NCI-H526 treated with DMSO at 0.1 percent for 48 hours (cell line): ENCODE measurements around the gene OPCML.
A peak's percentile ranks its signal among the peaks of the same experiment; 100 is the strongest.

Source experiments
- DNase-seq: peaks from one replicate; lab custom pipeline; 2025; lab: John Stamatoyannopoulos, UW

The OPCML gene

DNA sequence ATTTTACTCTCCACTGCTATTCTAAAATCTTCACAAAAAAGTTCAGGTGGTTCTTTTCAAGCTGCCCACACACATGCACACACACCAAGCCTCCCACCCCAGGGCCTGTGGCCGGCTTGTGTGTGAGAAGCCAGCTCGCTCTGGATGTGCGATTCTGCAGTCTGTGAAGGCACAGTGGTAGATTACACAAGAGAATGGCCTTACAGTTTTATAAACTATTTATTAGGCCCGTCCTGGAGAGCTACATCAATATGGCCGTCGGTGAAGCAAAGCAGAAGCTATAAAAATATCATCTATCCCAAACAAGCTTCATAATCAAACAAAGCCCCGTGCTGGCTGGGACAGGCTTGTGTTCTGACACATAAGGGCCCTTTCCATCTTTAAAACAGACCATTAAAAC lies 240.5 kb downstream of the OPCML start:
- no peak for DNase-seq

DNA sequence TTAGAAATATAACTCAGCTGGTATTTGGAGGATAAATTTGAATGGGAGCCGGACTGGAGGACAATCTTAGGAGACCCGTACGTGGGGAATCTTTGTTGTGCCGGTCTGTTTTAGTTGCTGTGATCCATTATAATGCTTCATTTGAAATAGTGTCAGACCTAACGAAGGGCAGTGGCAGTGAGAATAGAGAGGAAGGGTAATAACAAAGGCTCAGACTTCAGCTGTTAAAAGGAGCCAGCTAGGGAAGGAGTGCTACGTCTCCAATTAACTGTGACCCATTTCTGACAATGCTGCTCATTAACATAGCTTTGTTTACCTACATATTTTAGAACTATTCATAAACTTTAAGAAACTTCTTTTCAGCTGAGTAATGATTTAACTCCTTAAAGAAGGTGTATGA lies 246.9 kb downstream of the OPCML start:
- DNase-seq, result no peak

DNA sequence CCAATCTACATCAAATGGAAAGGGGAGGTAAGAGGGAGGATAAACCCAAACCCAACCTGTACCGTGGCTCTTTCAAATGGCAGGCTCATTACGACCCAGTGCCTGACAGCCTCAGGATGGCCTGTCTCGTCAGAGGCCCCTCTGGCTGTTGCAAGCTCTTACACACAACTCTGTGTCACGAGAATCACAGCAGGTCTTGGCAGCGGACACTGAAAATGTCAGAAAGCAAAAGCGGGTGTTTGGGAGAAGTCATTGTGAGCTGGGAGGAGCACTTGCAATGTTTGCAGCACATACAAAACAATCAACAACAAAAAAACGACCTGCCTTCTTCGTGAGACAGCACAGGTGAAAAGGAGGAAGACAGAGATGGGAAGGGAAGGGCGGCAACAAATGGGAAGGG lies 248.1 kb downstream of the OPCML start:
- no peak for DNase-seq

DNA sequence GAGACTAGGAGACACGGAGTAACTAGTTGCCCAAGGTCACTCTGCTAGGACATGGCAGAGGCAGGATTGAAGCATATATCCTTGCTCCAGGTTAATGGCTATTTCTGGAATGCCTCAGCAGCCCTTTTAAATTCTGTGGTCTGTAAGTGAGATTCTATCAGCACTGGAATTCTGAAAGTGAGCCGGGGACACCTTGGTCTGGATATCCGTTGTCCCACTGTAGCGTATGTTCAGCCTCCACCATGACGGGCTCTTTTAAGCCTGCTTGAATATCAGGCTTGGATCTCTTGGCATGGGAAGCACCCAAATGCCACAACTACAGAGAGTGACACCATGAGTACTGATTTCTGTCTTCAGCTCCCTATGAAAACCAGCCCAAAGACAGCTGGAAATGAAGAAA lies 254.4 kb downstream of the OPCML start:
- no peak for DNase-seq

DNA sequence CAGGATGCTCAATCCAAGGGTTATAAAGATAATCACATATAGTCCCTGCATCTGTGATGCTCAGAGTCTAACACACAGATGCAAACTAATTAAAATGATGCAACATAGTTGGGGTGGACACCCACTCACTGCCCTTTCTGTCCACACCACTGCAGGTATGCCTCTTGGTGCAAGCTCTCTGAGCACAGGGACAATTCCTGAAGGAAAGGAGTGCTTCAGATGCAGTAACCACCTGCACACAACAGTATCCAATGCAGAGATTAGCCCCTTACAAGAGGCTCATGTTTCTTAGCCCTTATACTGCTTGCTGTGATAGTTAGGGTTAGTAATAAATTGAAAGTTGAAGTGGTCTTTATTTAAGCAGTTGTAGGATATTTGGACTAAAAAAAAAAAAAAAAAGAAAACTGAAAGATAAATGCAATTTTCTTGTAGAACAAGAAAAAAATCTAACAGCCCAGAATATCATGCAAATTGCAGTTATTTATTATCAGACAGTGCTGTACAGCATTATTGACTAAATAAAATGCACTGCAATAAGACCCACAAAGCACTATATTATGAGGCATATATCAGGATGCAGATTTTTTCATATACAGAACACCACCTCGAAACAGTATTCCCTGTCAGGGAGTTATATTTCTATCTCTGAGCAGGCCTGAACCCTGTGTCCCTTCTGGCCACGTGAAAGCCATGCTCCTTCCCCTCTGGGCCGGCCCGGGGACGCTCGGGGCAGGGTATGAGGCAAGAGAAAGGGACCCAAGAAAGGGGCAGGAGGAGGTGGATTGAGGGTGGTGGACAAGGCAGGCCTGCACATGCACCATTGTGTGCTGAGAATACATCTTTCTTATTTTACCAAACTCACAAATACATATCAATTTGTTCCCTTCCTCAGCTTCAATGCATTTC lies 260.2 kb downstream of the OPCML start:
- DNase-seq, result no peak

DNA sequence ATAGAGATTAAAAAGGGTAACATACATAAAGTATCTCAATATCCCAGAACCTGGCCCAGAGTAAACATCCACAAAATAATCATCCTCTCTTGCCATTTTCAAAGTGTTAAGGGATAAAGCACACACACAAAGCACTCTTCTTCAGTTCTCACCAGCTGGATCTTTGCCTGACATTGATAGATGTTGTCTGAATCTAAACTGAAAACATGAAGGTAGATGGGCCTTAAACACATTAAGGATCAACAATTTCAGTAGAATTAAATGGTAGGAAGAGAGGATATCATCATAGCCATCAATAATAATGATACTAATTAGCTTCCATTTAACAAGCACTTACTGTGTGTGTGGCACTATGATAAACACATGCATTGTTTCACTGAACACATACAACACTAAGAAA lies 261.1 kb downstream of the OPCML start:
- DNase-seq, result no peak

DNA sequence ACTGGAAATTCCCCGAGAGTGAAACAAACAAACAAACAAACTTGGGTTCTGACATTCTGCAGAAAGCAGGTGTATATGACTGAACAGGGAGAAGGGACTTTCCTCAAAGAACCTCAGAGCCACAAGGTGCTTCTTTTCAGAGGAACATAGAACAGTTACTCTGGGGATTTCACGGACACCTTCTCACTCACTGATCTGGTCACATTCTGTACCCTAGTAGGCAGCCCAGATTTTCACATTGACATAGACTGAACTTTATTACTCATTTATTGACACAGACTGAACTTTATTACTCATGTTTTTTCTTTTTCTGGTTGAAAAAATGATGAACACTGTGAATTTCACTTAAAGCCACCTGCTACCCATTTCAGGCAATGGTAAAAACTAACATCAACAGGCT lies 263.0 kb downstream of the OPCML start:
- DNase-seq, result no peak

DNA sequence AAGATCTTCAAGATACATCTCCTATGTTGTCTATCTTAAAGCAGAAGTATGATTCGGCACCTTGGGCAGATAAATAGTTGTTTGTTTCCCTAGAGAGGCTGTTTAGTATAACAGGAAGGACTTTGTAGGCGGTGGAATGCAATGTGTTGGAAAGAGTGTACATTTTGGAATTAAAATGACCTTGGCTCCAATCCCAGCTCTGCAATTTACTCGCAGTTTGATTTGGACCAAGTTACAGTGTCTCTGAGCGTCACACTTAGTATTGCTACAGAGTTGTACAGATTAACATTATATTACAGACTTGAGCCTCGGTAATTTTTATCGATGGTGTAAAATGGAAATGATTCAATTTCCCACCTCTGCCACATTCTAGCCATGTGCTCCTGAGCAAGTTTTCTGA lies 265.3 kb downstream of the OPCML start:
- no peak for DNase-seq

DNA sequence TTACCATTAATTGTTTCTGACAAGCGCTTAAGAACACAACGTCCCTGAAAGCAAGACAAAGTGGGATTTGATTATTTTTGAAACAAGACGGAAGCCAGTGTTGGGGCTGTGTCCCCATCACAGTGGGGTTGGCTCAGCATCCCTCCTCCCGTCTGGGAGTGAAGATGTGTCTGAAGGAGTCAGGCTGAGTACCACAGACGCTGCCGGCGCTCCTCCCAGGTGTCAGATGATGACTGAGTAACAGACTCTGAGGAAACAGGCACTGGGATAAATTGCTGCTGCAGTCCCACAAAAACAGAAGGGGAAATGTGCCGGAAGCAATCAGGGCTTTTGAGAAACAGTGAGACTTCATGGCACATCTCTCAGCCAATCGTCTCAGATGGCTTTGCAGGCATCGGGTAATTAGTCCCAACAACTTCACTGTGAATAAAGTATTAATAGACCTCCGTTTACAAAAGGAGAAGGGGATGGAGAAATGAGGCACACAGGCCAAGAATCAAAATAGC lies 266.7 kb downstream of the OPCML start:
- no peak for DNase-seq

DNA sequence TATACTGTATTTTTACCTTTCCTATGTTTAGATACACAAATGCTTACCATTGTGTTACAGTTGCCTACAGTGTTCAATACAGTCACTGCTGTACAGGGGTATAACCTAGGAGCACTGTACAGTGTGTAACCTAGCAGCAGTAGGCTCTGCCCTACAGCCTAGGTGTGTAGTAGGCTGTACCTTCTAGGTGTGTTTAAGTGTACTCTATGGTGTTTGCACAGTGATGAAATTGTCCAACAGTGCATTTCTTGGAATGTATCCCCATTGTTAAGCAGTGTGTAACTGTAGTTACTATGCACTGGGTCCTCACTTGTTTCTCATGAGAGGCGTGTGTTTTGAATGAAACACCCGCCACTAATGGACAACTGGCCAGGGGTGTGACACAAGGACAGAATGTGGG lies 269.0 kb downstream of the OPCML start:
- no peak for DNase-seq

DNA sequence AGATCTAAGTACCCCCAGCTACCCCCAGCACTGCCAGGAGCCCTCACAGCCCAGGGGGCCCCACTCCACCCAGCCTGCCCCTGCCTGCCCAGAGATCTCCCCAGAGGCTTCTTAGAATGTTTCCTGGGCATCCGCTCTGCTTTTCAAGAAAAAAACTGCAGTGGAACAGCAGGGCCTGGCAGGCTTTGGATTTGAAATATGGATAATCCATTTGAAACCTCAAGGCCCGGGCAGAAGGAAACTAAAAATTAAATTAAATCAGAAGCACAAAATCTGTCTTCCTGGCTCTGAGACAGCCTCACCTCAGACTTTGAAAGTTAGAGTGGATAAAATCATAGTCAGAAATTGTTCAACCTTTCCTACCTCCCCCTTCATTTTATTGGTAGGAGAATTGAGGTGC lies 273.6 kb downstream of the OPCML start:
- no peak for DNase-seq

DNA sequence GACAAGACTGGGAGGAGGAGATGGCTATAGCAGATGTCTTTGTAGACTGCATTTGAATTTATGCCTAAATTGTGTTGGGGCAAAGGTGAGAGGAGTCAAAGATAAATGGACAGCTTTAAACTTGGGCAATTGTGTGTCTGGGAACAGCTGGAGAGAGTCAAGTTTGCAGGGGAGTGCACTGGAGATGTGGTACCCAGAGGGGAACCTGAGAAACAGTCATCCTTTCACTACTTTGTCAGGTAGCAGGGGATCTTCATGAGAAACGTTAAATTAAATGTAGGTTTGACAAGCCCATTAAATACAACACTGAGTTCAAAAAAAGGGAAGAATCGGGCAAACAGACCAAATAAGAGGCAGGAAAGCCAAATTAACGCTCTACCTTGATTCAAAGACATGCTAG lies 277.7 kb downstream of the OPCML start:
- no peak for DNase-seq

DNA sequence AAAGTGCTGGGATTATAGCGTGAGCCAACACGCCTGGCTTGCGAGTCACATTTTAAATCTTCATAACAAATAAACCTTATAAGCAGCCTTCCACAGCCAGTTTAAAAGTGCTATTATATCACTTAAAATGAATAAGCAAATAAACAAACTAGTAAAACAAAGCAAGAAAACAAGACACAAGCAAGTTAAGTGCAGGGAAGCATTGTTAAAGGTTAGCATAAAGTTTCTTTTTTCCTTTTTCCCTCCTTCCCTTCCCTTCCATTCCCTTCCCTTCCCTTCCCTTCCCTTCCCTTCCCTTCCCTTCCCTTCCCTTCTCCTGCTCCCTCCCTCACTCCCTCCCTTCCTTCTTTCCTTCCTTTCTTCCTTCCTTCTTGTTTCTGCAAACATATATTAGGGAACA lies 278.7 kb downstream of the OPCML start:
- no peak for DNase-seq

DNA sequence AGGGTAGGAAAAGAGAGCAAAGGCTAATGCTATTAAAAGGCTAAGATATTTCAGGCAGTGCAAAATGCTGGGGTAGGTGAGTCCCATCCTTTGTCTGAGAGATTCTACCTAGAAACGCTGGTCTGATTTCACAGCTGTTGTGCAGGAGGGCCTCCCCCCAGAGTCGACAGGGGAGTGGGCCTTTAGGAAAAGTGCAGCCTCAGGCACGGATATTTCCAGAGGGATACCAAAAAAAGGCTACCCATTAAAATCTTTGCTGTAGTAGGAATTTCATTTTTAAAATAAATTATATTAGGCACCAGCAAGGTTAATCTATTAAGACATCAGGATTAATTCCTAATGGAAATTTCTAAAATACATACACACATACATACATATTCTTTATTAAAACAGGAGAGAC lies 280.5 kb downstream of the OPCML start:
- no peak for DNase-seq

DNA sequence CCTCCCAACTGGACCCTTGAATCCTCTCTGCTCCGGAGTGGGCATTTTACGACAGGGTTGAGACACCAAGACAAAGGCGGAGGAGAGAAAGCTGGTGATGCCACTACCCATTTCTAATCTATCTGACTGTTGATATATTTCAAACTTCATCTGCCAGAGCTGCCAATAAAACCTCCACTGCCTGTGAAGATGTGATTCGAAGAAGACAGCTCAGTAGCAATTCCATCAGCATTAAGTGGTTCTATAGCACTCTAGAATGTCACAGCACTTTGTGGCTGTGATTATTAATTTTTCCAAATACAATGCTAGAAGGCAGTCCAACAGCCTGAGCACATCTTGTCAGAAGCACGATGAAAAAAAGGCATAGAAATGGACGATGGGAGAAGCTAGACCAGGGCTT lies 282.8 kb downstream of the OPCML start:
- no peak for DNase-seq

DNA sequence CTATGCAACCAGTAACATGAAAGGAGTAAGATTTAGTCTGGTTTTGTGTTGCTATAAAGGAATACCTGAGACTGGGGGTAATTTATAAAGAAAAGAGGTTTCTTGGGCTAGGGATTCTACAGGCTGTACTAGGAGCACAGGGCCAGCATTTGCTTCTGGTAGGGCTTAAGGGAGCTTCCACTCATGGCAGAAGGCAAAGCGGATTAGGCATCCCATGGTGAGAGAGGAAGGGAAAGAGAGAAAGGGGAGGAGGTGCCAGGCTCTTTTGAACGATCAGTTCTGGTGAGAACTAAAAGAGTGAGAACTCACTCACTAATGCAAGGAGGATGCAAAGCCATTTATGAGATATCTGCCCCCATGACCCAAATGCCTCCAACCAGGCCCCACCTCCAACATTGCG lies 283.2 kb downstream of the OPCML start:
- no peak for DNase-seq

DNA sequence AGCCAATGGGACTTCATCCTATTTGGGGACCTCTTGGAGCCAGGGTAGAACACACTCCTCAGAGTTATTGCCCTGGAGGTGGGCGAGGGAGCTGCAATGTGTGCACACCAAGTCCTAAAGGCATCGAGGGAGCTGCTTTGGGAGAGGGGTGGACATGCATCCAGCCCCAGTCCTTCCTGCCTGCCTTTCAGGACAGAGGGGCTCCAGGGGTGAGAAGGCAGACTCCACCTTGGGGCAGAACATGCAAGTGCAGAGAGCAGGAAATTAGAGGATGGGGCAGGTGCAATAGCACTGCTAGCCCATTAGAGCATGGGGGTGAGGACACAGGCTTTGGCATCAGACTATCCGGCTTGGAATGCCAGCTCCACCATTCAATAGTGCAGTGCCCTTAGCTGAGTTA lies 288.5 kb downstream of the OPCML start:
- no peak for DNase-seq

DNA sequence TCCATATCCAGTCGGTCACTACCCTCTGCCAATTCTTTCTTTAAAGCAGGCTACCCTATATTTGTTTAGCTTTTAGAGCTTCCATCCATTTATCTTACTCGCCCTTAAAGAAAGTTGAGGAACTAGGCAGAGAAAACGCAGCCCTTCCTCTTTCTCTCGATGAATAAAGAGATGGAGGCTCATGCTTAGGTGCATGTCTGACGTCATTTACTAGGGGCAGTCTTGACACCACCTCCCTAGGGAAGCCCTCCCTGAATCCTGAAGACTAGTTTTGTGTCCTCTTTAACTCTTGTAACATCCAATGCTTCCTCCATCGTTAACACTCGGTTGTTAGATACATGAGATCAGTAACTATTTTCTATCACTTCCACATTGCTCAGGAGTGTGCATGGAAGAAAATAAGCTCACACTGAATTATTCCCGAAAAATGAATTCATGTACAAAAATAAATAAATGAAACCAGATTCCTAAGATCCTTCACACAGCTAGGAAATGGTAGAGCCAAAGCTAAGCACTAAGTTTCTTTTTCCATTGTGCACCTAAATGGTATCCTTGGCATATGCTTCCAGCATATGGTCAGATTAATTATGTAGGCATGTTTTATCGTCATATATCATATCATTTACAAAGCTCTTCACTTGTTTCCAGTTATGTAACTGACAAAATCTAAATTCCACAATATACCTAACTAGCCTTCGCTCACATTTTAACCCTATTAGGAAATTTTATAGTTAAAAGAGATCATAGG lies 291.2 kb downstream of the OPCML start:
- no peak for DNase-seq

DNA sequence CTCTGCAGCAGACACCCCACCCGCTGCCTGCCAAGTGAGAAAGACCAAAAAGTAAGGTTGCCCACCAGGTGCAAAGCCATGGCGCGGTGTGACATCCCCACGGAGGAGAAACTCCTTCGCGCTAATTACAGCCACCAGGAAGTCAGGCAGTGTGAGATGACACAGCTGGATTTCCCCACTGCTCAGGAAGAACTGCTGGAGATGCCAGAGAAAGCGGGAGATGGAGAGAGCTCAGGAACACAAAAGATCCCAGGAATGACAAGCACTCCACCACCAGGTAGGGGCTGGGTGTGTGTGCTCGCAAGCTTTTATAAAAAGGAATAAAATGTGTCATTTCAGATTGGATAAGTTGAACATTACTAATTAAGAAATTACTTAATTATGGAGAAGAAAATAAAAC lies 292.7 kb downstream of the OPCML start:
- no peak for DNase-seq

DNA sequence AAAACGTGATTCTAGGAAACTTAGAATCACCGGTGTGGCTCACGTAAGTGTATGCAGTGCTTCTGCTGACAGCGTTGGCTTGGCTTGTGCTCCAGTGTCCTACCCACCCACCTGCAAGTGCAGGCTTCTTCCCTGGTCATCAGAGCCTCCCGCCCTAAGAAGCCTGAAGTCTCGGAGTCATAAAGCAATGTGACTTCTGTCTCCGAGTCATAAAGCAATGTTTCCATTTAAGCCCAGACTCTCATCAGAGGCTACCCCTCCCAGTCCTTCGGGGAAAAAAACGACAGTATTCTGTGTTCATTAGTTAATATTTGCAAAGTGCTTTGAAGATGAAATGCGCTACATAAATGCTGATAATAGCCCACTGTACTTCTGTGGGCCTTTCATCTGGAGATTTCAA lies 293.8 kb downstream of the OPCML start:
- no peak for DNase-seq

DNA sequence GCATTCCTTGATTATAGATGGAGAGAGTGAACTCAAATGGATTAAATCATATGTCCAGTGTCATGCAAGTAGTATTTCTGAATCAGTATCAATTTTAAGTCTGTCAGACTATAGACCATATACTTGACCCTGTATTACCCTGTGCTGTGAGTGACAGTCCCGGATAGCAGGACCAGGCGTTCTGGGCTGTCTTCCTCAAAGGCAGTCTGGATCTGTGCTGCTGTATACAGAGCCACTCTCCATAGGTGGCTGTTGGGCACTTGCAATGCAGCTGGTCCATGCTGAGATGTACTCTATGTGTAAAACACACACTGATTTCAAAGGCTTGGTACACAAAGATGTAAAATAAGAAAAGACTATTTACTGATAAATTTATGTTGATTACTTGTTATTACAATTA lies 294.3 kb downstream of the OPCML start:
- DNase-seq, result no peak

DNA sequence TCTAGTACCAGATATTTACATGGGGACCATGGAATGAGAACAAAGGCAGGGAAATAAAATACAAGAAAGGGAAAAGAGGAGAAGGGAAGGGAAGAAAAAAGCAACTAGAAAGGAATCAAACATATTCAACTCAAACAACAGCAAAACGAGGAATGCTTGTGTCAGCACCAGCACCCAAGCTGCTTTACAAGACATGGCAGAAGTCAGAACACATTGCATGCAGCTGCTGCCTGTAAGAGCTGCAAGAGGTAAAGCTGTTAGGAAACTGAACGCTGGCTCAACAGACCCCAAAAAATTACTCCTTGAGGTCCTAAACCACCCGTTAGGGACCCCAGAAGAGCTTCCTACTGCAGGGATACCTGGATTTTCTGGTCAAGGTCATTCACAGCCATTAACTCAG lies 296.9 kb downstream of the OPCML start:
- peak; percentile 69 for DNase-seq

DNA sequence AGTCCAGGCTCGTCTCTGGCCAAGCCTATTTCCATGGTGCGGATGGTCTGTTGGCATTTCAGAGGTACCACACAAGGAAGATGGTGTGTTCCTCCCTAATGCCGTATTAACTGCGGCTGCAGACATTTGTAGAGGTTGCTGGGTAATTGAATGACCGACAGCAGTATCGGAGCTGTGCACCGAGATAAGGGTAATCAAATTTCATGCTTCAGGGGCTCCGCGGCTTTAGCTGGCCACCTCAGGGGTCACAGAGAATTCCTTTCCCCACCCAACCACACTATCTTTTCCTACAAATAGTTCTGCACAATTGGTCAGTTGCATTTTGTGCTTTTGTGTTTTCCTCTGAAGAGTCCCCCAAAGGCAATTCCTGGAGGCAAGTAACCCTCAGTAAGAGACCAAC lies 297.4 kb downstream of the OPCML start:
- no peak for DNase-seq
